GM20431 (cell line): Measurements from ENCODE around the gene WDR12.
"Not testable (repeated sequence)": the region's sequence is repeated elsewhere in the genome, so short reads cannot be mapped to it uniquely, and the experiment has no call there.

Experiments used
- in situ Hi-C: fragments of 300-500 bp; cut with MseI, MboI; formaldehyde crosslinking; loops from one replicate; pipeline ENCODE4 v1.15.0; 2020; ENCODE audit warnings: low sequenced_read_pairs; ENCODE audit not compliant: unreplicated experiment

WDR12 gene

GRCh38 chr2:202905507-202905906 lies 6.0 kb downstream of the WDR12 start:
- in situ Hi-C loops, result not testable (repeated sequence)

DNA sequence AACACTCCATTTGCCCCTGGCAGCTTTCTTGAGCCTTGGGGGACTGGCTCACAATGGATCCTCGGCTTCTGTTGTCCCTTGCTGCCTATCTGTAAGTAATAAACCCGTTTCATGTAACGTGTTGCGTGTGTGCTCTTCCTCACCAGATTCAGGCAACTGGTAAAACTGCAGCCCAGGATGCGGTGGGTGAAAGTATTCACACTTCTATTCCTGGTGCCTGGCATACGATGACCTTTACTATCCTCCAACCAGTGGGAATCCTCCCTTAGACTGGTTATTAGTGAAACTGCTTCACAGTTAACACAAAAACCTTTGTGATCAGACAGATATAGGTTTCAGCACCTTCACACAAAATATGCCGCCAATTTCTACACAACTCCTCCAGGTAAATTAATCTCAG lies 26.3 kb downstream of the WDR12 start:
- in situ Hi-C loops, result no loop called here

- in situ Hi-C loops, result no loop called here
These were observed 27.3 kb downstream of the WDR12 start for GRCh38 chr2:202883987-202884675.

GRCh38 chr2:202881570-202881969 lies 29.9 kb downstream of the WDR12 start:
- in situ Hi-C loops, result no loop called here

DNA sequence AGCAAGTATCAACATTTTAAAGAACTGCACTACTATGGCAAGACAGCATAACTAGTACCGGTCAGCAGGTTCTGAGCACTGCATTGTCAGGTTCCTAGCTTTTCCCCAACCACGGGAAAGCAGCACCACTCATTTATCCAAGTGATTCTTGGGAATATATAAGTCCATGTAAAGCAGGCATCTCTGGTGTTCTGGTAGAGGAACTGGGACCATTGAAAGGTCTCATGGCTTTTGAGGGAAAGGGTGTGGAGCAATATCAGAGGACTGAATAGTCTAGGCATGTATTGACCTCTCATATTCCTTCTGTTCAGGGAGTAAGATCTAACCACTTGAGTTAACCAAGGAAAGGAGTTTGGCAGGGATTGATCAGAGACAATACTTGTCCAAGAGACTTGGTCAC lies 33.8 kb downstream of the WDR12 start:
- in situ Hi-C loops, result no loop called here

GRCh38 chr2:202871300-202872141 lies 40.0 kb downstream of the WDR12 start, which contains the start of gene ICA1L:
ICA1L (minus strand) TSS chr2:202871766; CDS start chr2:202829009, 42,757 bp downstream.
- in situ Hi-C loops, result no loop called here

GRCh38 chr2:202870431-202871299 lies 40.8 kb downstream of the WDR12 start:
- in situ Hi-C loops, result no loop called here

DNA sequence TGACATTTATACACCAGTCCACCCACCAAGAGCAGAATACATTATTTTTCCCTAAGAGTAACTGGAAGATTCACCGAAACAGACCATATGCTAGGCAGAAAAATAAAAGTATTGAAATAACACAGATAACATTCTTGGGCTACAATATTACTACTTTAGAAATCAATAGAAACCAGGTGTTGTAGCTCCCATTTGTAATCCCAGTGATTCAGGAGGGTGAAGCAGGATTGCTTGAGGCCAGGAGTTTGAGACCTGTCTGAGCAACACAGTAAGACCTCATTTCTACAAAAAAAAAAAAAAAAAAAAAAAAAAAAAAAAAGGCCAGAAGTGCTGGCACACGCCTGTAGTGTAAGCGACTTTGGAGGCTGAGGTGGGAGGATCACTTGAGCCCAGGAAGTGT lies 49.5 kb downstream of the WDR12 start:
- in situ Hi-C loops, result no loop called here

DNA sequence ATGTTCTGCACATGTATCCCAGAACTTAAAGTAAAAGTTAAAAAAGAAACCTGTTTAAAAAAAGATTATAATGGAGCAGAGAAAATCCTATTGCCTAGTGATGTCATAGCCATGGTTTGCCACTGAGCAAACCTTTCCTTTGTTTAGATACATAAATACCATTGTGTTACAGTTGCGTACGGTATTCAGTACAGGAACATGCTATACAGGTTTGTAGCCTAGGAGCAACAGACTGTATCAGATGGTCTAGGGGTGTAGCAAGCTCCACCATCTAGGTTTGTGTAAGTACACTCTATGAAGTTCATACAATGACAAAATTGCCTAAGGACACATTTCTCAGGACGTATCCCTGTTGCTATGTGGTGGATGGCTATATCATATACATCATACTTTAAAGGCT lies 52.9 kb downstream of the WDR12 start:
- in situ Hi-C loops, result no loop called here

- in situ Hi-C loops, result not testable (repeated sequence)
These were observed 62.1 kb downstream of the WDR12 start for GRCh38 chr2:202849343-202849742.

DNA sequence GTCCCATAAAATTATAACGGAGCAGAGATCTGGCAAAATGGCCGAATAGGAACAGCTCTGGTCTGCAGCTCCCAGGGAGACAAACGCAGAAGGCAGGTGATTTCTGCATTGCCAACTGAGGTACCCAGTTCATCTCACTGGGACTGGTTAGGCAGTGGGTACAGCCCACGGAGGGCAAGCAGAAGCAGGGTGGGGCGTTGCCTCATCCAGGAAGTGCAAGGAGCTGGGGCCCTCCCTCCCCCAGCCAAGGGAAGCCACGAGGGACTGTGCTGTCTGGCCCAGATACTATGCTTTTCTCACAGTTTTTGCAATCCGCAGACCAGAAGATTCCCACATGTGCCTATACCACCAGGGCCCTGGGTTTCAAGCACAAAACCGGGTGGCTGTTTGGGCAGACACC lies 62.7 kb downstream of the WDR12 start:
- in situ Hi-C loops, result no loop called here

DNA sequence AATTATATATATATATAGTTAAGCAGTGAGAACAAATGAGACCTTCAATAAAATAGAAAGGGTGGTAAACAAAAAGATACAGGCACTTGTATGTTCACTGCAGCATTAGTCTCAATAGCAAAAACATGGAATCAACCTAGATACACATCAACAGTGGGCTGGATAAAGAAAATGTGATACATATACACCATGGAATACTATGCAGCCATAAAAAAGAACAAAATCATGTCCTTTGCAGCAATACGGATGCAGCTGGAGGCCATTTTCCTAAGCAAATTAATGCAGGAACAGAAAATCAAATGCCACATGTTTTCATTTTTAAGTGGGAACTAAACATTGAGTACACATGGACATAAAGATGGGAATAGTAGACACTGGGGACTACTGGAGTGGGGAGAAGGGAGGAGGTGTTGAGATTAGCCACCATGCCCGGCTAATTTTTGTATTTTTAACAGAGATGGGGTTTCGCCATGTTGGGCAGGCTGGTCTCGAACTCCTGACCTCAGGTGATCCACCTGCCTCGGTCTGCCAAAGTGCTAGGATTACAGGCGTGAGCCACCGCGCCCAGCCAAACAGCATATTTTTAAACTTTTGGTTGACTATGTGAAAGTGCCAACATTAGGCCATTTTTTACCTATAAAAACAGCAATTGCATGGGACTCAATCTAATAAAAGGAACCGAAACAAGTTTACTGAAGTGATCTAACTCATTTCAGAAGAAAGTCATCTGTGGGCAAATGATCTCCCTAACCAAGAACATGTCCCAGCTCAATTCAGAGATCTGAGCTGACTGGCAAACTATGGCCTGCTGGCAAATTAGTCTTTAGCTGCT lies 63.6 kb downstream of the WDR12 start:
- in situ Hi-C loops, result no loop called here

DNA sequence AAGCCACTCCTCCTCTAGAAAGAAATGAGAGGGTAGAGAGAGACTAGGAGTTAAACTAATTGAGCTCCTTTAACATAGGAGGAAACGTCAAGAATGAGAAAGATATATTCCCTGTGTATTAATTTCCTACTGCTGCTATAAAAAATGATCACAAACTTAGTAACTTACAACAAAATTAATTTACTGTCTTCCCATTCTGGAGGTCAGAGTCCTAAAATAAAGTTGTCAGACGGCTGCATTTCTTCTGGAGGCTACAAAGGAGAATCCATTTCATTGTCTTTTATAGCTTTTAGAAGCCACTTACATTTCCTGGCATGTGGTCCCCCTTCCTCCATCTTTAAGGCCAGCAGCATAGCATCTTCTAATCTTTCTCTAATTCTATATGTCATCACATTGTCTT lies 66.8 kb downstream of the WDR12 start:
- in situ Hi-C loops, result no loop called here

DNA sequence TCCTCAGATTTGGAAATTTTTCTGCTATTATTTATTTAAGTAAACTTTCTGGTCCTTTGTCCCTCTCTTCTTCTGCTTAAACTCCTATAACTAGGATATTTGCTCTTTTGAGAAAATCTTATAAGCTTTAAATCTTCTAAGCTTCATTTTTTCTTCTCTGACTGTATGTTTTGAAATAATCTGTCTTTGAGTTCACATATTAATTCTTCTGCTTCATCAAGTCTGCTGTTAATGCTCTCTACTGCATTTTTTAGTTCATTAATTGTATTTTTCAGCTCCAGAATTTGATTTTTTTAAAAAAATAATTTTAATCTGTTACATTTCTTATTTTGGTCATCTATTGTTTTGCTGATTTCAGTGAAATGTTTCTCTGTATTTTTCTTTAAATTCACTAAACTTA lies 68.8 kb downstream of the WDR12 start:
- in situ Hi-C loops, result no loop called here

GRCh38 chr2:202841090-202841867 lies 70.2 kb downstream of the WDR12 start:
- in situ Hi-C loops, result no loop called here

DNA sequence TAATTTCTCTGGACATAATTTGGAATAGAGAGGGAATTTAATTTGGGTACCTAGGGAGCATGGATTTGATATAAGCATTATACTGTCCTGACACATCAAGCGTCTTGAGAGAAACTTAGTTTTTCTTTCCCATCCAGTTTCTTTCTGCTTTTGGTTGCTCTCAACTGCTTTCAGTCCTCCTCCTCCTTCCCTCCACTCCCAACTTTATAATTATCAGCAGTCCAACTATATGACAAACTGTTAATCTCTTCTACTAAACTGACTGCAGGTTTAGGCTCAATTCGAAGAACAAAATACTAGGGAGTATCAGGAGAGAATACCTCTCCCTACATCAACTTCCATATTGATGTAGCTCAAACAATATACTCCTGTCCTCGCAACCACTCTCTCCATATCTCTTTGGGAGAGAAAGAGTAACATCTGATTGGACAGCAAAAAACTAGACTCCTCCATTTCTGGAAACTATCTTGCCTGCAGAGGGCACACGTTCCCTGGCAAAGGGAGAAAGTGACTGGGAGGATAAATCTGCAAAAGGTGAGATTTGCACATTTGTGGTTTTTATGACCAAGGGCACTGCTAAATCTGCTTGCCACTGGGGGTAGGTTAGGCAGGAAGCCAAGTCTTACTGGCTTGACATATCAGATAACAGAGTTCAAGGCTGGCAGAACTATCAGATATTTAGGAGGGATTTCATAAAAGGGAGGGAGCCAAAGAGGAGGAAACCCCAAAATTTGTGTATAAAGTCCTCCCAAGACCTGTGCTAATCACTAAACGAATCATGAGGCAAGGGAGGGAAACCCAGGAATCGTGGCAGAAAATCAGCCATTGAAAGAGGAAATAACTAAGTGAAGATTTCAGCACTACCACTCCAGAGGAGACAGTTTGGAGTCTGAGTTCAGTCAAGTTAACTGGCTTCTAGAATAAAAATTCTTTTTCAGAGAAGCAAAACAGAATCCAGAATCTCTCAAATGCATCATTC lies 79.9 kb downstream of the WDR12 start:
- in situ Hi-C loops, result no loop called here

DNA sequence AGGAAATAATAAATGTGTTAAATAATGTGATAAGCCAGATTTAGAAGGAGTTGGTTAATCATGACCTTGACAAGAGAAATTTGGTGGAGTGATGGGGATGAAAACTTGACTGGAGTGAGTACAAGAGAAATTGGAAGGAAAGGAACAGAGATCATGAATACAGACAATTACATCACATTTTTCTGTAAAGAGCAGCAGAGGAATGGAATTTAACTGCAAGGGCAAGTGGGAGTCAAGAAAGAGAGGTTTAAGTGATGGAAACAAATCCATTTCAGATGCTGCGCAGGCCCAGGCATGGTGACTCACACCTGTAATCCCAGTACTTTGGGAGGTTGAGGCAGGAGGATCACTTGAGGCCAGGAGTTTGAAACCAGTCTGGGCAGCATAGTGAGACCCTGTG lies 86.6 kb downstream of the WDR12 start:
- in situ Hi-C loops, result no loop called here
